Activated T-cell treated with anti-CD3 and anti-CD28 coated beads, Interleukin-2, amount 50 U/mL, for 48 hours (primary cell): ENCODE data around the gene STX3.

Experiments used
- DNase-seq, 2 experiments: peaks; one replicate each; pipeline ENCODE4 v3.0.0-alpha.2; 2020

The STX3 gene

GRCh38 chr11:59754859-59755700 is at the start of gene STX3:
TSS of gene STX3 (plus strand) at chr11:59755376. CDS start at chr11:59755606, 230 bp downstream.
- peak; percentile 71 to 77 for DNase-seq

- no peak for DNase-seq
Observed at GRCh38 chr11:59706518-59707285, 48.5 kb upstream of the STX3 start.

- no peak for DNase-seq
Observed at GRCh38 chr11:59707371-59707770, 47.8 kb upstream of the STX3 start.

- DNase-seq = no peak
Observed at GRCh38 chr11:59708537-59708936, 46.6 kb upstream of the STX3 start.

- no peak for DNase-seq
Observed at GRCh38 chr11:59710136-59710847, 44.9 kb upstream of the STX3 start.

- no peak for DNase-seq
Observed at GRCh38 chr11:59713745-59714144, 41.4 kb upstream of the STX3 start, which contains the start of gene OR10V1. TSS of gene OR10V1 (minus strand) at chr11:59713845. CDS start at chr11:59713845, 0 bp downstream.

GRCh38 chr11:59716051-59716450 is 39.1 kb upstream of the STX3 start:
- DNase-seq = no peak

GRCh38 chr11:59719556-59719955 is 35.6 kb upstream of the STX3 start:
- DNase-seq = no peak

GRCh38 chr11:59724066-59724465 is 31.1 kb upstream of the STX3 start:
- DNase-seq = no peak

- no peak for DNase-seq
Observed at GRCh38 chr11:59727426-59727825, 27.8 kb upstream of the STX3 start.

- DNase-seq = no peak
Observed at GRCh38 chr11:59728154-59728553, 27.0 kb upstream of the STX3 start.

GRCh38 chr11:59728913-59729312 is 26.3 kb upstream of the STX3 start:
- peak in 1 of 2 experiments; percentile 27 for DNase-seq

- DNase-seq = no peak
Observed at GRCh38 chr11:59729834-59730233, 25.3 kb upstream of the STX3 start.

- DNase-seq = no peak
Observed at GRCh38 chr11:59730896-59731565, 24.1 kb upstream of the STX3 start.

- DNase-seq = no peak
Observed at GRCh38 chr11:59746111-59746510, 9.1 kb upstream of the STX3 start.

- peak; percentile 88 to 90 for DNase-seq
Observed at GRCh38 chr11:59753650-59754493, 1.3 kb upstream of the STX3 start.

- peak in 1 of 2 experiments; percentile 55 for DNase-seq
Observed at GRCh38 chr11:59754494-59754858, 700 bp upstream of the STX3 start.

GRCh38 chr11:59755701-59756557 is 753 bp downstream of the STX3 start:
- DNase-seq = peak; percentile 41 to 44

- DNase-seq = no peak
Observed at GRCh38 chr11:59756558-59756840, 1.3 kb downstream of the STX3 start.

GRCh38 chr11:59756845-59757244 is 1.7 kb downstream of the STX3 start:
- DNase-seq = no peak
